Suprapubic skin (tissue), 3 donors: ENCODE results near the gene DNM3.

ENCODE experiments used
- CTCF ChIP-seq, 2 donors: fragments of 200-600 bp in 1 of 2; fragments of 450-650 bp in 1 of 2; sonication (generic) in 1 of 2; IDR thresholded peaks; one replicate each; pipeline ENCODE4 v1.5.1; 2016 to 2019; ENCODE audit warnings: antibody characterized with exemption in 2 of 2, mild to moderate bottlenecking in 1 of 2, moderate library complexity in 1 of 2
- POLR2A ChIP-seq, 2 donors: fragments of 450-650 bp; IDR thresholded peaks; one replicate each; pipeline ENCODE4 v1.6.1; 2017; ENCODE audit warnings: antibody characterized with exemption in 2 of 2, mild to moderate bottlenecking in 2 of 2, moderate library complexity in 2 of 2

- no peak for TF ChIP-seq CTCF (IDR thresholded peaks at IDR 0.05)
- TF ChIP-seq POLR2A (IDR thresholded peaks at IDR 0.05): no peak
Observed at GRCh38 chr1:172180501-172181285, 339.4 kb downstream of the DNM3 start.
